Epithelial cell of proximal tubule (primary cell): ENCODE measurements around the gene ZNF470. TPM values are rescaled to one million over a fixed set of nuclear protein-coding genes. Genes with fewer than 3 reads are reported as not detected.

Source experiments
- DNase-seq: peaks from one replicate; pipeline ENCODE4 v3.0.0-alpha.2; 2011; ENCODE audit warnings: low read depth
- H3K4me3 ChIP-seq: 2 replicates; pipeline ENCODE4 v1.5.1; 2011; ENCODE audit warnings: low read depth, mild to moderate bottlenecking, low read length
- CTCF ChIP-seq: conservative IDR thresholded peaks from 2 replicates; pipeline ENCODE4 v1.5.1; 2012; ENCODE audit warnings: low read depth, mild to moderate bottlenecking, low read length
- total RNA-seq: library from RNA; depleted of rRNA; stranded (reverse); fragments of >200 nt; gene quantifications from 2 replicates; pipeline ENCODE4 v1.2.3, GENCODE V29; 2015

ZNF470 gene
- total RNA-seq, 1 donor from 2014 or later, result 3.1 TPM

GRCh38 chr19:56547535-56547934 is 19.7 kb upstream of the ZNF470 start:
- no peak for TF ChIP-seq CTCF
- no peak for DNase-seq
- no peak overlapping the region for H3K4me3 ChIP-seq

GRCh38 chr19:56554272-56554869 is 12.9 kb upstream of the ZNF470 start:
- H3K4me3 ChIP-seq, result no peak overlapping the region
- no peak for DNase-seq
- TF ChIP-seq CTCF, result no peak

- no peak overlapping the region for H3K4me3 ChIP-seq
- DNase-seq, result no peak
- TF ChIP-seq CTCF, result no peak
These were observed 4.5 kb upstream of the ZNF470 start for GRCh38 chr19:56562766-56563165.

GRCh38 chr19:56566904-56567273 is 379 bp upstream of the ZNF470 start:
- TF ChIP-seq CTCF, result no peak
- DNase-seq, result peak; percentile 4
- peak overlapping the region; percentile 88 for H3K4me3 ChIP-seq

- no peak overlapping the region for H3K4me3 ChIP-seq
- no peak for TF ChIP-seq CTCF
- no peak for DNase-seq
These were observed 5.3 kb downstream of the ZNF470 start for GRCh38 chr19:56572589-56572988.

- no peak for TF ChIP-seq CTCF
These were observed 6.6 kb downstream of the ZNF470 start for GRCh38 chr19:56573914-56574313.

More at GRCh38 chr19:56573914-56574313, 6.6 kb downstream of the ZNF470 start:
- H3K4me3 ChIP-seq, result no peak overlapping the region
- no peak for DNase-seq
